GM12892 (cell line): ENCODE measurements around the gene HHIP.

Experiments
- POLR2A ChIP-seq: IDR thresholded peaks from 2 replicates; pipeline ENCODE4 v1.6.1; 2011; ENCODE audit warnings: low read depth, low read length, control low read depth
- POLR2AphosphoS5 ChIP-seq: IDR thresholded peaks from 2 replicates; pipeline ENCODE4 v1.6.1; 2011; ENCODE audit warnings: low read depth, low read length, control low read depth
- TAF1 ChIP-seq: IDR thresholded peaks from 2 replicates; pipeline ENCODE4 v1.6.1; 2011; ENCODE audit warnings: low read depth, mild to moderate bottlenecking, control low read depth, low read length, borderline replicate concordance

GRCh38 chr4:144705601-144706590 lies 59.9 kb downstream of the HHIP start:
- TF ChIP-seq POLR2A (no peak), TAF1 (no peak), POLR2AphosphoS5 (no peak)
